AG09319 (cell line): ENCODE data around the gene COQ6.
"Not testable (repeated sequence)": the region's sequence is repeated elsewhere in the genome, so short reads cannot be mapped to it uniquely, and the experiment has no call there.

Source experiments
- DNase-seq: peaks from one replicate; pipeline ENCODE4 v3.0.0-alpha.2; 2010; ENCODE audit warnings: low read depth; ENCODE audit errors: extremely low read depth
- TF ChIP-seq, protein P1 (sequence below): IDR thresholded peaks from 2 replicates; pipeline ENCODE4 v1.5.1; 2011; ENCODE audit warnings: low read depth, mild to moderate bottlenecking, inconsistent platforms, low read length, moderate library complexity

COQ6 gene

GRCh38 chr14:73997108-73997943 lies 47.2 kb downstream of the COQ6 start:
- TF ChIP-seq, protein P1, sequence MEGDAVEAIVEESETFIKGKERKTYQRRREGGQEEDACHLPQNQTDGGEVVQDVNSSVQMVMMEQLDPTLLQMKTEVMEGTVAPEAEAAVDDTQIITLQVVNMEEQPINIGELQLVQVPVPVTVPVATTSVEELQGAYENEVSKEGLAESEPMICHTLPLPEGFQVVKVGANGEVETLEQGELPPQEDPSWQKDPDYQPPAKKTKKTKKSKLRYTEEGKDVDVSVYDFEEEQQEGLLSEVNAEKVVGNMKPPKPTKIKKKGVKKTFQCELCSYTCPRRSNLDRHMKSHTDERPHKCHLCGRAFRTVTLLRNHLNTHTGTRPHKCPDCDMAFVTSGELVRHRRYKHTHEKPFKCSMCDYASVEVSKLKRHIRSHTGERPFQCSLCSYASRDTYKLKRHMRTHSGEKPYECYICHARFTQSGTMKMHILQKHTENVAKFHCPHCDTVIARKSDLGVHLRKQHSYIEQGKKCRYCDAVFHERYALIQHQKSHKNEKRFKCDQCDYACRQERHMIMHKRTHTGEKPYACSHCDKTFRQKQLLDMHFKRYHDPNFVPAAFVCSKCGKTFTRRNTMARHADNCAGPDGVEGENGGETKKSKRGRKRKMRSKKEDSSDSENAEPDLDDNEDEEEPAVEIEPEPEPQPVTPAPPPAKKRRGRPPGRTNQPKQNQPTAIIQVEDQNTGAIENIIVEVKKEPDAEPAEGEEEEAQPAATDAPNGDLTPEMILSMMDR, result no peak
- no peak for DNase-seq

DNA sequence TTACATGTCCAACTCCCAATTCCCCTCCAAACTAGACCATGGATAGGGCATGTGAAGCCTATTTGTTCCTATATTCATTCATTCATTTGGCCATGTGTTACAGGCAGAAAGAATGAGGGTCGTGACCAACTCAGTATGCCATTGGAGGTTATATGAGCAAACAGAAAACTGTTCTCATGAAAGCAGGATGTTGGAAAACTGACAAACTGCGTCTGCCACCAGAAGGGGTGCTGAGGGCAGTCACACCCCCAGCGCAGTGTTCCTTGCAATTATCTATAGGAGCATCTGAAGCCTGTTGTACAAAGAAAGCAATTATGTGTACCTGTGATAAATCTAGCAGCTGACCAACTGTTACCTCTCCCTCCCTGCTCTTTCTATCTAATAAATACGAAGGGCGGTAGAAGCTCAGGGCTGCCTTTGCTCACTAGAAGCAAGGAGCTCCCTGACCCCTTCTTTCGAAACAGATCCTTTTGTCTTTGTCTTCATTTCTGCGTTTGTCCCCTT lies 47.9 kb downstream of the COQ6 start:
- TF ChIP-seq, protein P1, result no peak
- DNase-seq, result no peak

GRCh38 chr14:73998726-73999125 lies 48.6 kb downstream of the COQ6 start:
- TF ChIP-seq, protein P1, result no peak
- no peak for DNase-seq

- DNase-seq, result not testable (repeated sequence)
These were observed 55.6 kb downstream of the COQ6 start for GRCh38 chr14:74005664-74006063.

DNA sequence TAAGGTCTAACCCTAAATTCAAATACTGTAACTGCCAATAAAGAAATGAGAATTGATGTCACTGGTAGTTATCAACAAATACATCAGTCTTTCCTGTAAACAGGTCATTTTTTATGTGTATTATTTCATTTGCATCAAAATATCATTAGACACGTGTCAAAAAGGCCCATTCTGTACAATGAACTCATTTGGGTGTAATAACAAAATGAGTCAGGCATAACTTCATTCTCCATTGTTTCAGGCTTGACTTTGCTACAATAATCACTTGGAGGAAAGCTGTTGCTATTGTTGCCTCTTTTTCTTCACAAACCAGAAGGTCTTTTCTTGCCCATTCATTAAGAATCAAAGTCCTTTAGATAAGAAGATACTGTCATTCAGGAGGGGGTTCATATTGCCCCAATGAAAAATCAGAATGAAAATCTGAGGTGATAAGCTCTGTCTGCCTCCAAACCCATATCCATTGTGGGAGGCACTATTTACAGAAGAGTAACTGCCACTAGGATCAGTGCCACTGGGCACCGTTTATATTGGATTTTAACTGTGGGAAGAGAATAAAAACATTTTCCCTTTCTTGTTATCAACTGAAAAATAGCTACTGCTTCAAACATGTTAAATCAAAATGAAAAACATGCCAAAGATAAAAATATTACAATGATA lies 58.9 kb downstream of the COQ6 start:
- DNase-seq, result no peak

More for the DNA sequence above, 58.9 kb downstream of the COQ6 start:
- TF ChIP-seq, protein P1, result no peak
